OCI-LY7 (cell line): ENCODE data around the gene STK10. TPM values are rescaled to one million over a fixed set of nuclear protein-coding genes. Genes with fewer than 3 reads are reported as not detected.

Experiments
- BruUV-seq: library from RNA; stranded (reverse); fragments of 400-500 nt; replicated peaks from 2 replicates; lab custom pipeline; 2021; lab: Mats Ljungman, UMichigan
- CTCF ChIA-PET: fragments of 300-600 bp; sonication (Branson Sonifier 250); formaldehyde crosslinking; loops from one replicate; lab custom pipeline; 2022; ENCODE audit warnings: antibody characterized with exemption; ENCODE audit not compliant: unreplicated experiment; lab: Charles Lee
- POLR2A ChIA-PET: fragments of 300-600 bp; sonication (Branson Sonifier 250); formaldehyde crosslinking; loops from one replicate; lab custom pipeline; 2022; ENCODE audit warnings: antibody characterized with exemption; lab: Charles Lee
- DNase-seq: peaks from one replicate; pipeline ENCODE4 v3.0.0-alpha.2; 2015; ENCODE audit warnings: low spot score
- H2AFZ ChIP-seq: fragments of 200-600 bp; sonication (generic), shearing (Covaris generic); 2 replicates; pipeline ENCODE4 v1.6.1; 2014; ENCODE audit warnings: mild to moderate bottlenecking, antibody characterized with exemption, low read length, moderate library complexity
- H3K27ac ChIP-seq: fragments of 200-600 bp; sonication (generic); 2 replicates; pipeline ENCODE4 v1.5.1; 2014; ENCODE audit warnings: mixed run types, low read depth, mild to moderate bottlenecking, moderate library complexity, low read length, inconsistent platforms; ENCODE audit not compliant: poor library complexity, severe bottlenecking
- H3K36me3 ChIP-seq: fragments of 200-600 bp; sonication (generic); 2 replicates; pipeline ENCODE4 v1.6.1; 2014; ENCODE audit warnings: mild to moderate bottlenecking, antibody characterized with exemption, low read length, moderate library complexity, mixed read lengths; ENCODE audit not compliant: insufficient read depth
- H3K4me1 ChIP-seq: fragments of 200-600 bp; sonication (generic); 2 replicates; pipeline ENCODE4 v1.5.1; 2014; ENCODE audit warnings: mild to moderate bottlenecking, low read length; ENCODE audit not compliant: insufficient read depth, poor library complexity, severe bottlenecking
- H3K4me2 ChIP-seq: fragments of 200-600 bp; sonication (generic); 2 replicates; pipeline ENCODE4 v1.6.1; 2014; ENCODE audit warnings: mild to moderate bottlenecking, low read length
- H3K4me3 ChIP-seq: fragments of 200-600 bp; sonication (generic); 2 replicates; pipeline ENCODE4 v1.5.1; 2014; ENCODE audit warnings: mild to moderate bottlenecking, low read depth, low read length; ENCODE audit not compliant: poor library complexity, severe bottlenecking
- H3K79me2 ChIP-seq: fragments of 200-600 bp; sonication (generic); 2 replicates; pipeline ENCODE4 v1.6.1; 2016; ENCODE audit warnings: low read depth, mild to moderate bottlenecking, low read length, moderate library complexity, mixed read lengths; ENCODE audit not compliant: insufficient read depth
- H3K9me2 ChIP-seq: fragments of 200-600 bp; sonication (generic); 2 replicates; pipeline ENCODE4 v1.6.1; 2016; ENCODE audit warnings: mild to moderate bottlenecking, low read length, mixed read lengths; ENCODE audit not compliant: insufficient read depth
- H3K9me3 ChIP-seq: fragments of 200-600 bp; sonication (generic); 2 replicates; pipeline ENCODE4 v1.6.1; 2014; ENCODE audit warnings: mild to moderate bottlenecking, mixed run types, low read length, mixed read lengths
- H4K20me1 ChIP-seq: fragments of 200-600 bp; sonication (generic); 2 replicates; pipeline ENCODE4 v1.6.1; 2014; ENCODE audit warnings: mild to moderate bottlenecking, antibody characterized with exemption, low read length, moderate library complexity, mixed read lengths; ENCODE audit not compliant: insufficient read depth
- CTCF ChIP-seq: fragments of 200-600 bp; sonication (generic); conservative IDR thresholded peaks from 2 replicates; pipeline ENCODE4 v1.5.1; 2014; ENCODE audit warnings: mild to moderate bottlenecking, antibody characterized with exemption, low read length, moderate library complexity, mixed read lengths
- EZH2phosphoT487 ChIP-seq: fragments of 200-600 bp; sonication (generic); IDR thresholded peaks from 2 replicates; pipeline ENCODE4 v1.6.1; 2018; ENCODE audit warnings: low read depth, borderline replicate concordance, mild to moderate bottlenecking, mixed run types, antibody characterized with exemption, low read length, moderate library complexity, mixed read lengths
- intact Hi-C: fragments of 100-400 bp; cut with micrococcal nuclease; formaldehyde crosslinking; loops from one replicate; pipeline ENCODE4 v1.10.0; 2022; ENCODE audit not compliant: unreplicated experiment
- total RNA-seq, 2 experiments: library from RNA; depleted of rRNA in 1 of 2; stranded (reverse); fragments of >200 nt in 1 of 2; shearing (Covaris generic) in 1 of 2; gene quantifications; 2 replicates each; pipeline ENCODE4 v1.2.3, GENCODE V29; 2014 to 2022

Gene STK10
- total RNA-seq, 2 experiments from 2014 or later = 53.7 to 89.7 TPM

DNA sequence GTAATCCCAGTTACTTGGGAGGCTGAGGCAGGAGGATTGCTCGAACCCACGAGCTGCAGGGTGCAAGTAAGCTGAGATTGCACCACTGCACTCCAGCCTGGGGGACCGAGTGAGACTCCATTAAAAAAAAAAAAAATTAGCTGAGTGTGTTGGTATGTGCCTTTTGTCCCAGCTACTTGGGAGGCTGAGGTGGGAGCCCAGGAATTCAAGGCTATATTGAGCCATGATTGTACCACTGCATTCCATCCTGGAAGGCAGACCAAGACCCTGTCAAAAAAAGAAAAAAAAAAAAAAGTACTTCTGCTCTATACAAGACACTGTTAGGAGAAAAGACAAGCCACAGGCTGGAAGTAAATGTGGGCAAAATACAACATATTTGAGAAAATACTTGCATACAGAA is 113.1 kb downstream of the STK10 start:
- Histone ChIP-seq H4K20me1 (no peaks in the 10 kb centered on the region), H3K27ac (no peak overlapping the region)

DNA sequence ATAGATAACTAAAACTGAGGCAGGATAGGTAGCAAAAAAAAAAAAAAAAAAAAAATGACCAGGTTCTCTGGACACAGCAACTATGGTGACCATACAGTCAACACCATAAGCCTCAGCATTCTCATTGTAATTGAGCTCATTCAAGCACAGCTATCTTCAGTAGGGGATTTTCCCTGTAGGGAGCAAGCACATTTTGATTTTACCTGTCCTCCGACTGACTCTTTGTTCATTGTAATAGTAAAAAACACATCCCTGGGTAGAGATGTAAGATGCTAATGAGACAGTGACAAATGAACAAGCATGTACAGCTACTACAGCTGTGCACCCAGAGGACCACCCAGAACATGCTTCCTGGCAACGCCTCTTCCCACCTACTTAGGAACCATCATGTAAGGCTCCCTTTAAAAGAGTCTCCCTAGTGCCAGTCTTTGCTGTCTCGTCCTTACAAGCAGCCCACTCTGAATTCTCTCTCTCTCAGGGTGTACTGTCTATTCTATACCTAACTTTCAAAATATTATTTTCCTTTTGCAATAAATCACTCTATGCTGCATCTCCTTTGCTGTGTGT is 116.6 kb downstream of the STK10 start:
- H4K20me1 ChIP-seq = no peaks in the 10 kb centered on the region
- peaks cover 47% of the 10 kb centered on the region for H3K36me3 ChIP-seq
- H3K9me2 ChIP-seq = no peaks in the 10 kb centered on the region
- DNase-seq = no peak
- no peak overlapping the region for H3K4me2 ChIP-seq
- no peak for TF ChIP-seq EZH2phosphoT487
- no peak for TF ChIP-seq CTCF
- ChIA-PET POLR2A (interaction anchor here (0.6 to 1.6 kb wide), 12 partner anchors 10 to 747 kb away, joined by 3 to 8 read pairs (median 3); partner anchors contain the start of gene FBXW11), CTCF (no interaction called here)
- no peak overlapping the region for H3K4me3 ChIP-seq
- no TSS peak for BruUV-seq
- H3K9me3 ChIP-seq = no peaks in the 10 kb centered on the region
- H3K79me2 ChIP-seq = no peaks in the 10 kb centered on the region
- intact Hi-C loops = no loop called here
- H3K4me1 ChIP-seq = no peaks in the 10 kb centered on the region
- no peak overlapping the region for H2AFZ ChIP-seq
- no peak overlapping the region for H3K27ac ChIP-seq

More for the DNA sequence above, 113.1 kb downstream of the STK10 start:
- H3K4me1 ChIP-seq = no peaks in the 10 kb centered on the region
- no peaks in the 10 kb centered on the region for H3K9me3 ChIP-seq
- no peak overlapping the region for H3K4me2 ChIP-seq
- no peak overlapping the region for H3K4me3 ChIP-seq
- no peak for TF ChIP-seq CTCF
- TF ChIP-seq EZH2phosphoT487 = no peak
- no TSS peak for BruUV-seq
- H3K79me2 ChIP-seq = no peaks in the 10 kb centered on the region
- ChIA-PET CTCF (no interaction called here), POLR2A (interaction anchor here (0.6 kb wide), 1 partner anchor 62 kb away, joined by 4 read pairs; no protein-coding TSS in a partner anchor)
- no peak overlapping the region for H2AFZ ChIP-seq
- no peaks in the 10 kb centered on the region for H3K9me2 ChIP-seq
- peaks cover 56% of the 10 kb centered on the region for H3K36me3 ChIP-seq
- DNase-seq = no peak
- intact Hi-C loops = no loop called here

- Histone ChIP-seq H3K4me3 (no peak overlapping the region), H3K36me3 (peaks cover 58% of the 10 kb centered on the region), H3K27ac (no peak overlapping the region), H3K4me1 (no peaks in the 10 kb centered on the region), H3K9me3 (no peaks in the 10 kb centered on the region), H2AFZ (no peak overlapping the region), H4K20me1 (no peaks in the 10 kb centered on the region), H3K9me2 (no peaks in the 10 kb centered on the region), H3K4me2 (no peak overlapping the region), H3K79me2 (no peaks in the 10 kb centered on the region)
- TF ChIP-seq EZH2phosphoT487 (no peak), CTCF (no peak)
- intact Hi-C loops = no loop called here
- ChIA-PET CTCF (no interaction called here), POLR2A (interaction anchor here (0.6 kb wide), 1 partner anchor 202 kb away, joined by 10 read pairs; no protein-coding TSS in a partner anchor)
- no peak for DNase-seq
- BruUV-seq = no TSS peak
Measured at GRCh38 chr5:172065431-172066065, 122.5 kb downstream of the STK10 start.
